ENCODE measurements around the gene C1orf21.
"Not testable (repeated sequence)": the region's sequence is repeated elsewhere in the genome, so short reads cannot be mapped to it uniquely, and the experiment has no call there.

C1orf21 gene

GRCh38 chr1:184386312-184387068 lies at the start of gene C1orf21:
Gene C1orf21 (plus strand): TSS chr1:184387029. CDS start chr1:184477510, 90,481 bp downstream.
- TF ChIP-seq ZNF274 (IDR thresholded peaks at IDR 0.05; ENCODE audit: low read depth, low read length) = no peak
- peak within 1 kb of the TSS; percentile 58 for H3K4me3 ChIP-seq (ENCODE audit: low read length)

DNA sequence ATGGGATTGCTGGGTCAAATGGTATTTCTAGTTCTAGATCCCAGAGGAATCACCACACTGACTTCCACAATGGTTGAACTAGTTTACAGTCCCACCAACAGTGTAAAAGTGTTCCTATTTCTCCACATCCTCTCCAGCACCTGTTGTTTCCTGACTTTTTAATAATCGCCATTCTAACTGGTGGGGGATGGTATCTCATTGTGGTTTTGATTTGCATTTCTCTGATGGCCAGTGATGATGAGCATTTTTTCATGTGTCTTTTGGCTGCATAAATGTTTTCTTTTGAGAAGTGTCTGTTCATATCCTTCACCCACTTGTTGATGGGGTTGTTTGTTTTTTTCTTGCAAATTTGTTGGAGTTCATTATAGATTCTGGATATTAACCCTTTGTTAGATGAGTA lies 49.0 kb upstream of the C1orf21 start:
- H3K4me3 ChIP-seq (ENCODE audit: low read length) = not testable (repeated sequence)

DNA sequence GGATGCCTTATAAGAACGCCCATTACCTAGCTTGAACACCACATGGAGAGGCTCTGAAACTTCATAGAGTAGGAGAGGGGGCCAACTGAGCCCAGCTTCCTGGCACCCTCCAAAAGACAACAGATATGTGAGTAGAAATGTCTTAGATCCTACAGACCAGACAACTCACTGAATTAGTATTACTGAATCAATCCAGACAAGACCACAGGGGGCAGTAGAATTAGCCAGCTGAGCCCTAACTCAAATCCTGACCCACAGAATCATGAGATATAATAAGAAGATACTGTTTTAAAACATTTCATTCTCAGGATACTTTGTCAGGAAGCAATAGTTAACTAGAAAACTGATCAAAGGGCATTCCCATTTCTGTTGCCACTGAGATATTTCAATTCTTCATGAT lies 45.8 kb upstream of the C1orf21 start:
- no peak for TF ChIP-seq ZNF274 (IDR thresholded peaks at IDR 0.05; ENCODE audit: low read depth, low read length)
- H3K4me3 ChIP-seq (ENCODE audit: low read length) = no peak overlapping the region

GRCh38 chr1:184350573-184350972 lies 36.3 kb upstream of the C1orf21 start:
- no peak for TF ChIP-seq ZNF274 (IDR thresholded peaks at IDR 0.05; ENCODE audit: low read depth, low read length)
- no peak overlapping the region for H3K4me3 ChIP-seq (ENCODE audit: low read length)

GRCh38 chr1:184351416-184351975 lies 35.3 kb upstream of the C1orf21 start:
- H3K4me3 ChIP-seq (ENCODE audit: low read length) = no peak overlapping the region
- no peak for TF ChIP-seq ZNF274 (IDR thresholded peaks at IDR 0.05; ENCODE audit: low read depth, low read length)

- no peak overlapping the region for H3K4me3 ChIP-seq (ENCODE audit: low read length)
- no peak for TF ChIP-seq ZNF274 (IDR thresholded peaks at IDR 0.05; ENCODE audit: low read depth, low read length)
Measured at GRCh38 chr1:184352776-184353175, 34.1 kb upstream of the C1orf21 start.

GRCh38 chr1:184354719-184355118 lies 32.1 kb upstream of the C1orf21 start:
- no peak for TF ChIP-seq ZNF274 (IDR thresholded peaks at IDR 0.05; ENCODE audit: low read depth, low read length)
- no peak overlapping the region for H3K4me3 ChIP-seq (ENCODE audit: low read length)

- no peak for TF ChIP-seq ZNF274 (IDR thresholded peaks at IDR 0.05; ENCODE audit: low read depth, low read length)
- no peak overlapping the region for H3K4me3 ChIP-seq (ENCODE audit: low read length)
Measured at GRCh38 chr1:184356891-184357290, 29.9 kb upstream of the C1orf21 start.

- TF ChIP-seq ZNF274 (IDR thresholded peaks at IDR 0.05; ENCODE audit: low read depth, low read length) = no peak
- H3K4me3 ChIP-seq (ENCODE audit: low read length) = no peak overlapping the region
Measured at GRCh38 chr1:184358256-184358655, 28.6 kb upstream of the C1orf21 start.

- TF ChIP-seq ZNF274 (IDR thresholded peaks at IDR 0.05; ENCODE audit: low read depth, low read length) = no peak
- H3K4me3 ChIP-seq (ENCODE audit: low read length) = no peak overlapping the region
Measured at GRCh38 chr1:184359909-184360308, 26.9 kb upstream of the C1orf21 start.

DNA sequence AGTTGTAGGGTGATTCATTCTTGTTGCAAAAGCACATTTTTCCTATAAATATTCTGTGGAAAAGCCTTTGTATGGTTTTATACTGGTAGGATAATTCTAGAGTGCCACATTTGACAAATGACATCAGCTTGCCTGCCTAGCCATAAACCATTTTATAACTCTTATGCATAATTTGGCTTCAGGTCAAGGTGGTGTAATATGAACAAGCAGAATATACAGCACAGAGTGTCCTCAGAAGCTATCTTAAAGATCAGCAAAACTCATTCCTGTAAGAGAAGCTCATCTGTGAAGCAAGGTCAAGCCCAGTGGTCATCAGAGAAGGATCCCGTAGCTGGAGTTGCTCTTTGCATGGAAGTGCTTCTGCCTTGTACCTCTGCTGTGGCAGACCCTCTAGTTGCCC lies 24.0 kb upstream of the C1orf21 start:
- no peak for TF ChIP-seq ZNF274 (IDR thresholded peaks at IDR 0.05; ENCODE audit: low read depth, low read length)
- no peak overlapping the region for H3K4me3 ChIP-seq (ENCODE audit: low read length)

DNA sequence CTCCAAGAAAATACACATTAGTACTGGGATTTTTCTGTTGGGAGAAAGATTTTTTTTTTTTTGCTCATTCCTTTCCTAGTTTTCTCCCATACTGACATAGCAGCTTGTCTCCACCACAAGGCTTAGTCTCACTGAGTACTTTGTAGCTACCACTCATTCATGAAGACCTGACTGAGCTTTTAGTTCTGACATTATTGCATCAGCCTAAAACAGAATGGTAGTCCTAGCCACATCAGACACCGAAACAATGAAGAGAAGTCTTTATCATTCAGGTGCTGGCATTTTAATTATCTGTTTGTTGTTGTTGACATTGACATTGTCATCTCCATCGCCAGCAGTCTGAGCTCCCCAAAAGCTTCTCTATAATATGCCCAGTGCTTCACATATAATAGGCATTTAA lies 21.1 kb upstream of the C1orf21 start:
- no peak for TF ChIP-seq ZNF274 (IDR thresholded peaks at IDR 0.05; ENCODE audit: low read depth, low read length)
- H3K4me3 ChIP-seq (ENCODE audit: low read length) = no peak overlapping the region

- no peak overlapping the region for H3K4me3 ChIP-seq (ENCODE audit: low read length)
- TF ChIP-seq ZNF274 (IDR thresholded peaks at IDR 0.05; ENCODE audit: low read depth, low read length) = no peak
Measured at GRCh38 chr1:184366997-184367396, 19.8 kb upstream of the C1orf21 start.

DNA sequence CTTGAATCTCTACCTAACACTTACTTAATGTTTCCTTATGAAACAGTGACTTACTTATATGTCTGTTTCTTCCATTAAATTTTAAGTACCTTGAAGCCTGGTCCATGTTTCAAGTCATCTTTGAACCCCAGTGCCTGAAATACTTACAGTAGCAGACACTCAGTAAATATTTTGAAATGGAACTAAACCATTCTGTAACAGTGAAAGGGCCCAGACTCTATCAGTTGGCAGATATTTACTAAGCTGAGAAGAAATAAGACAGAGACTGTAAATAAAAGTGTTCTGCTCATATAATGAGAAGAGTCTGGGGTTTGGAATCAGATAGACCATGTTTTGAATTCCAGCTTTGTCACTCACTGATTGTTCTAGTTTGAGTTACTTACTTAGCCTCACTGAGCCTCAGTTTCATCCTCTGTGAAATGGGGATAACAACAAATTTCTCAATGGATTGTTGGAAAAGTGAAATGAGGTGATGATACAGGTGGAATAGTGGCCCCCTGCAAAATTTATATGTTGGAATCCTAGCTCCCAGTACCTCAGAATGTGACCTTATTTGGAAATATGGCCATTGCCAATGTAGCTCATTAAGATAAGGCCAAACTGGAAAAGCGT lies 19.3 kb upstream of the C1orf21 start:
- no peak for TF ChIP-seq ZNF274 (IDR thresholded peaks at IDR 0.05; ENCODE audit: low read depth, low read length)
- no peak overlapping the region for H3K4me3 ChIP-seq (ENCODE audit: low read length)

GRCh38 chr1:184368354-184368753 lies 18.5 kb upstream of the C1orf21 start:
- TF ChIP-seq ZNF274 (IDR thresholded peaks at IDR 0.05; ENCODE audit: low read depth, low read length) = no peak
- H3K4me3 ChIP-seq (ENCODE audit: low read length) = no peak overlapping the region

Measured in GM08714 (cell line).